Measurements from ENCODE around the gene TNRC6C.
"Not testable (repeated sequence)": the region's sequence is repeated elsewhere in the genome, so short reads cannot be mapped to it uniquely, and the experiment has no call there.

Gene TNRC6C

DNA sequence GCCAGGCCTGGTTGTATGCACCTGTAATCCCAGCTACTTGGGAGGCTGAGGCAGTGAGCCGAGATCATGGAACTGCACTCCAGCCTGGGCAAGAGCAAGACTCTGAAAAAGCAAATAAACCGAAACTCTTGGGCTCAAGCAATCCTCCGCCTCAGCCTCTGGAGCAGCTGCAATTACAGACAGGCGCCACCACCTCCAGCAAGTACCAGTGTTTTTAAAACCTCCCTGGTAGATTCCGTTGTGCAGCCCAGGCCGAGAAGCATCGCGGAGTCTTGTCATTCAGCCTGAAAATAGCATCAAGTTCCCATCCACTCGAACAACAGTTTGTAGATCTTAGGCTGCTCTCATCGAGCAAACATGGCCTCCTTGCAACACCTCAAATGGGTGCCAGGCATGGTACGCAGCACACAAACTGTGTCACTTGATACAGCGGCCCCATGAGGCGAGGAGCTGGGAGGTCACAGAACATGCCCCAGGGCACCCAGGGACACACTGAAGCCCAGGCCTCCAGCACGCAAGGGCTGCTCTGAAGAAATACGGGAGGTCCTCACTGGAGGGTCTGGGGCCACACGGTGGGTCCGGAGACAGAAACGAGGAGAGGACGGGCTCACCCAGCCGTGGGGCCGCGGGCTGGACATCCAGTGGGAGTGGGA is 152.0 kb downstream of the TNRC6C start:
- DNase-seq (ENCODE audit: low read depth in 2 of 2, low spot score in 1 of 2): no peak

- no peak for DNase-seq (ENCODE audit: low read depth in 2 of 2, low spot score in 1 of 2)
These were observed 152.7 kb downstream of the TNRC6C start for GRCh38 chr17:78111016-78111726.

- DNase-seq (ENCODE audit: low read depth in 2 of 2, low spot score in 1 of 2): no peak
These were observed 153.4 kb downstream of the TNRC6C start for GRCh38 chr17:78111727-78112517.

- peak in 1 of 2 donors; percentile 52 for DNase-seq (ENCODE audit: low read depth in 2 of 2, low spot score in 1 of 2)
These were observed 154.3 kb downstream of the TNRC6C start for GRCh38 chr17:78112518-78113471.

- DNase-seq (ENCODE audit: low read depth in 2 of 2, low spot score in 1 of 2): no peak
These were observed 155.6 kb downstream of the TNRC6C start for GRCh38 chr17:78113804-78114785.

DNA sequence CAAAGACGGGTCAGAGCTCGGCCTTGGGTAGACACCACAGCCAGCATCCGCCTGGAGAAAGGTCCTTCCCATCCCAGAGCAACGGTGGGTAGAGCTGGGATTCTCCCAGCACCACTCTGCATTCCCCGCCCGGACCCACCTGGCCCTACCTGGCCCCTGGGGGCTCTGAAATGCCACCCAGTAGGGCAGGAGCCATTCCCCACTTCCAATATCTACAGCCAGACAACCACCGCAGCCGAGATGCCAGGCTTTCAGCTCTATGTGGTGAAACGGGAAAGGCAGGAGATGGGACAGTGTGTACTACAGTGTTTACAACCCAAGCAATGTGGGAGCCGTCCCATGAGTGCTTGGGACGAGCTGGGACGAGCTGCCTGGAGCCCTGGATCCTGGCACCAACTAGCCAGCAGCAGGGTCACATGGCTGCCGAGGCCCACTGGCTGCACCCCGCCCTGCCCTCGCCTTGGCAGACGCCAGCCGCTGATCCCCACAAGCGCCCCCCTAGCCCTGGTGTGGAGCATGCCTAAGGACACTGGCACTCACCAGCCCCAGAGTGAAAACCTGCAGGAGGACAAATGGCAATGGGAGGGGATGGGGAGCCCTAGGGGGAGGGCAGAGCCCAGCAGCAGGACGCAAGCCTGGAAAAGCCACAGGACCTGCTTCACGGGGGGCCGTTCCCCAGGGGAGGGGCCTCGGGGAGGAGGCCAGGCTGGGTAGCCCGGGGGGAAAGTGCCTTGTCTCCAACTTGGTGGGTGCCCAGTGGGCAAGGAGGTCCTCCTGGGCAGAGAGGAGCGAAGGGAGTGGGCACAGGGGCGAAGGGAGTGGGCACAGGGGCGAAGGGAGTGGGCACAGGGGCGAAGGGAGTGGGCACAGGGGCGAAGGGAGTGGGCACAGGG is 156.6 kb downstream of the TNRC6C start:
- DNase-seq (ENCODE audit: low read depth in 2 of 2, low spot score in 1 of 2): no peak

GRCh38 chr17:78115803-78116202 is 157.3 kb downstream of the TNRC6C start:
- DNase-seq (ENCODE audit: low read depth in 2 of 2, low spot score in 1 of 2): not testable (repeated sequence)

GRCh38 chr17:78116411-78116810 is 157.9 kb downstream of the TNRC6C start:
- no peak for DNase-seq (ENCODE audit: low read depth in 2 of 2, low spot score in 1 of 2)

- no peak for DNase-seq (ENCODE audit: low read depth in 2 of 2, low spot score in 1 of 2)
These were observed 158.8 kb downstream of the TNRC6C start for GRCh38 chr17:78117027-78117981.

GRCh38 chr17:78118801-78119241 is 160.3 kb downstream of the TNRC6C start:
- no peak for DNase-seq (ENCODE audit: low read depth in 2 of 2, low spot score in 1 of 2)

- no peak for DNase-seq (ENCODE audit: low read depth in 2 of 2, low spot score in 1 of 2)
These were observed 162.0 kb downstream of the TNRC6C start for GRCh38 chr17:78120537-78120936.

GRCh38 chr17:78120971-78121800 is 162.7 kb downstream of the TNRC6C start:
- DNase-seq (ENCODE audit: low read depth in 2 of 2, low spot score in 1 of 2): no peak

DNA sequence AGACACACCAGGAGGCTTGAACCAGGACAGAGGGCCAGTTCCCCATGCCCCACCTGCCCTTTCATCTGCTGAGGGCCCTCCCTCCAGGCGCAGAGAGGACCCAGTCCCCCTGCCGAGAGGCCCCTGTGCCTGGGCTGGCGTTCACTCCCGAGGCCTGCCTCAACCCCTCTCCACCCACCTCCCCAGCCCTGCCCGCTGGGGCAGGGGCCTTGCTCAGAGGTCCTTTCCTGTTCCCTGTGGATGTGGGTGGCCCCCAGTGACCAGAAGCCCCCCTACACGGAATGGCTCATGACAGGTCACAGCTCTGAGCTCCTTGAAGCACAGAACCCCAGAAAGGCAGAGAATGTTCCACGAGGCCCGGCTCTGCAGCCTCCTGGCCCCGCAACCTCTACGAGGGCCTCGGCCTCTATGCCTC is 163.3 kb downstream of the TNRC6C start:
- no peak for DNase-seq (ENCODE audit: low read depth in 2 of 2, low spot score in 1 of 2)

- no peak for DNase-seq (ENCODE audit: low read depth in 2 of 2, low spot score in 1 of 2)
These were observed 163.9 kb downstream of the TNRC6C start for GRCh38 chr17:78122216-78122930.

DNA sequence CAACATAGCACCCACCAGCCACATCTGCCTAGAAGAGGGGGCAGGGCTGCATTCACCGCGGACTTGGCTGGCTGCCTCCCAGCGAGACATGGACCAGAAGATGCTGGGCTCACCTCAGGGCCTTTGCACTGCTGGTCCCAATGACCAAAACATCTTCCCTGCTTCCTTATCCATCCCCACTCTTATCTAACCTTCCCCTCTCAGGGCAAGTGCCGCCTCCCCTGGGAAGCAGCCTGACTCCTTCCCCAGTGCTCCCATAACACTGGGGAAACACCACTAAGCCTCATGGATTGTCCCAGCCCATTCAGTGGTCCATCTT is 164.4 kb downstream of the TNRC6C start:
- DNase-seq (ENCODE audit: low read depth in 2 of 2, low spot score in 1 of 2): no peak

DNA sequence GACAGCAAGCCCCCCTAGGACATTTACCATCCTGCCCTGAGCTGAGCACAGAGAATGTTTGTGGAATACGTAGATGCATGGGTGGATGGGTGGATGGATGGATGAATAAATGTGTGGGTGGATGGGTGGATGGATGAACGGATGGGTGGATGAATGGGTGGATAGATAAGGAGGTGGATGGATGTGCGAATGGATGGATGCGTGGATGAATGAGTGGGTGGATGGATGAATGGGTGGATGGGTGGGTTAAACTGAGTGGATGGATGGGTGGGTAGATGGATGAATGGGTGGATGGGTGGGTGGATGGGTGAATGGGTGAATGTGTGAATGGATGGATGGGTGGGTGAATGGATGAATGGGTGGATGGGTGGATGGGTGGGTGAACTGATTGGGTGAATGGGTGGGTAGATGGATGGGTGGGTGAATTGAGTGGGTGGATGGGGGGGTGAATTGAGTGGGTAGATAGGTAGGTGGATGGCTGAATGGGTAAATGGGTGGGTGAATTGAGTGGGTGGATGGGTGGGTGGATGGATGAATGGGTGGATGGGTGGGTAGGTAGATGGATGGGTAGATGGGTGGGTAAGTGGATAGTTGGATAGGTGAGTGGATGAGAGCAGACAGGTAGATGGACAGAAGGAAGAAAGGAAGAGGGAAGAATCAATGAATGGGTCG is 164.9 kb downstream of the TNRC6C start:
- DNase-seq (ENCODE audit: low read depth in 2 of 2, low spot score in 1 of 2): no peak
